A673 (cell line): ENCODE data around the gene SPSB1.

Source experiments
- EZH2 ChIP-seq: fragments of 200-600 bp; sonication (generic); IDR thresholded peaks from 2 replicates; pipeline ENCODE4 v1.6.1; 2017; ENCODE audit warnings: borderline replicate concordance, low read depth, mild to moderate bottlenecking, mixed read lengths, antibody characterized with exemption, low read length; ENCODE audit not compliant: poor library complexity, severe bottlenecking
- TF ChIP-seq, protein P1 (sequence below): fragments of 300-800, 200-600 bp; sonication (generic); conservative IDR thresholded peaks from 2 replicates; pipeline ENCODE4 v1.5.1; 2017; ENCODE audit warnings: low read depth, mild to moderate bottlenecking, antibody characterized with exemption, low read length, moderate library complexity, mixed read lengths

DNA sequence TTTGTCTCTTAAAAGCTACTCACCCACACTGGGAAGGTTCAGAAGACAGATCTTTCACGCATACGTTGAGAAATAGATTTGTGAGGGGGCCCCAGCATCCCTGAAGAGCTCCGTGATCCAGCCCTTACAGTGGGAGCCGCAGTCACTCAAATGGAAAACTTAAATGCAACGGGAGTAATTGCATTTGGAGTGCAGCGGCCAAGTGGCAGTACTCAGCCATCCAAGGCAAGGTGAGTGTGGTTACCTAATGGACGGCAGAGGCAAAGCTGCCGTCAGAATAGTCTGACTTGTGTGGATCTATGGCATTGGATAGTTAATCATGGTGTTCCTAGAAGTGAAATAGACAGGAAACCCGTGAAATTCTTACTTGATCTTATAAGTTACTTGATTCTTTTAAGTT is 5.1 kb downstream of the SPSB1 start:
- TF ChIP-seq, protein P1, sequence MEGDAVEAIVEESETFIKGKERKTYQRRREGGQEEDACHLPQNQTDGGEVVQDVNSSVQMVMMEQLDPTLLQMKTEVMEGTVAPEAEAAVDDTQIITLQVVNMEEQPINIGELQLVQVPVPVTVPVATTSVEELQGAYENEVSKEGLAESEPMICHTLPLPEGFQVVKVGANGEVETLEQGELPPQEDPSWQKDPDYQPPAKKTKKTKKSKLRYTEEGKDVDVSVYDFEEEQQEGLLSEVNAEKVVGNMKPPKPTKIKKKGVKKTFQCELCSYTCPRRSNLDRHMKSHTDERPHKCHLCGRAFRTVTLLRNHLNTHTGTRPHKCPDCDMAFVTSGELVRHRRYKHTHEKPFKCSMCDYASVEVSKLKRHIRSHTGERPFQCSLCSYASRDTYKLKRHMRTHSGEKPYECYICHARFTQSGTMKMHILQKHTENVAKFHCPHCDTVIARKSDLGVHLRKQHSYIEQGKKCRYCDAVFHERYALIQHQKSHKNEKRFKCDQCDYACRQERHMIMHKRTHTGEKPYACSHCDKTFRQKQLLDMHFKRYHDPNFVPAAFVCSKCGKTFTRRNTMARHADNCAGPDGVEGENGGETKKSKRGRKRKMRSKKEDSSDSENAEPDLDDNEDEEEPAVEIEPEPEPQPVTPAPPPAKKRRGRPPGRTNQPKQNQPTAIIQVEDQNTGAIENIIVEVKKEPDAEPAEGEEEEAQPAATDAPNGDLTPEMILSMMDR, result no peak
- TF ChIP-seq EZH2, result no peak
